WTC11 (cell line): Measurements from ENCODE around the gene MCEE. TPM values are rescaled to one million over a fixed set of nuclear protein-coding genes. Genes with fewer than 3 reads are reported as not detected.
A peak's percentile ranks its signal among the peaks of the same experiment; 100 is the strongest.

Source experiments
- ATAC-seq: fragments of 200-7000 bp; cut with Tn5 transposase; 2 replicates; pipeline ENCODE4 v1.10.0; 2021; ENCODE audit warnings: mild to moderate bottlenecking, moderate library complexity
- CTCF ChIA-PET: fragments of 300-600 bp; sonication (Branson Sonifier 250); formaldehyde crosslinking; loops from one replicate; lab custom pipeline; 2021; ENCODE audit warnings: antibody characterized with exemption; lab: Charles Lee
- POLR2A ChIA-PET: fragments of 350-600 bp; sonication (Branson Sonifier 250); formaldehyde crosslinking; loops from one replicate; lab custom pipeline; 2021; ENCODE audit warnings: antibody characterized with exemption; lab: Charles Lee
- DNase-seq: peaks from one replicate; pipeline ENCODE4 v3.0.0; 2021; ENCODE audit warnings: low spot score
- H3K27ac Mint-ChIP-seq: 2 replicates; pipeline ENCODE4 v1.8.0; 2021; ENCODE audit warnings: mixed read lengths
- H3K27me3 Mint-ChIP-seq: 2 replicates; pipeline ENCODE4 v1.8.0; 2021; ENCODE audit warnings: low read depth, mild to moderate bottlenecking, moderate library complexity, mixed read lengths
- H3K36me3 Mint-ChIP-seq: 2 replicates; pipeline ENCODE4 v1.8.0; 2021; ENCODE audit warnings: mixed read lengths
- H3K4me1 Mint-ChIP-seq: 2 replicates; pipeline ENCODE4 v1.8.0; 2022; ENCODE audit warnings: mixed read lengths
- H3K4me3 Mint-ChIP-seq: 2 replicates; pipeline ENCODE4 v1.8.0; 2021; ENCODE audit warnings: mild to moderate bottlenecking, moderate library complexity, mixed read lengths
- H3K9me3 Mint-ChIP-seq: 2 replicates; pipeline ENCODE4 v1.8.0; 2021; ENCODE audit warnings: mixed read lengths
- CREB1 ChIP-seq: sonication (generic); formaldehyde crosslinking; IDR thresholded peaks from 2 replicates; pipeline ENCODE4 v1.8.0; 2023; ENCODE audit warnings: mild to moderate bottlenecking, missing genetic modification reagents
- CREM ChIP-seq: sonication (generic); formaldehyde crosslinking; IDR thresholded peaks from 2 replicates; pipeline ENCODE4 v1.8.1; 2022; ENCODE audit warnings: mild to moderate bottlenecking, missing genetic modification reagents, moderate library complexity
- EMX1 ChIP-seq: fragments of 250-450 bp; sonication (Bioruptor Pico); IDR thresholded peaks from 2 replicates; pipeline ENCODE4 v1.8.0; 2021; ENCODE audit warnings: mild to moderate bottlenecking
- ESRRA ChIP-seq: sonication (generic); formaldehyde crosslinking; IDR thresholded peaks from 2 replicates; pipeline ENCODE4 v1.8.1; 2022; ENCODE audit warnings: mild to moderate bottlenecking, missing genetic modification reagents, borderline replicate concordance
- FOXK1 ChIP-seq: sonication (generic); formaldehyde crosslinking; IDR thresholded peaks from 2 replicates; pipeline ENCODE4 v1.8.0; 2022; ENCODE audit warnings: mild to moderate bottlenecking, moderate library complexity, missing genetic modification reagents
- GRHL2 ChIP-seq: fragments of 250-450 bp; sonication (Bioruptor Pico); IDR thresholded peaks from 2 replicates; pipeline ENCODE4 v1.8.0; 2022; ENCODE audit warnings: mild to moderate bottlenecking, moderate library complexity; ENCODE audit not compliant: insufficient replicate concordance, severe bottlenecking
- NFATC4 ChIP-seq: fragments of 250-450 bp; sonication (Bioruptor Pico); IDR thresholded peaks from 2 replicates; pipeline ENCODE4 v1.9.0; 2021; ENCODE audit warnings: mild to moderate bottlenecking
- SMAD4 ChIP-seq: sonication (generic); formaldehyde crosslinking; IDR thresholded peaks from 2 replicates; pipeline ENCODE4 v1.8.0; 2022; ENCODE audit warnings: mild to moderate bottlenecking, missing genetic modification reagents
- TEAD4 ChIP-seq: sonication (generic); formaldehyde crosslinking; IDR thresholded peaks from 2 replicates; pipeline ENCODE4 v1.8.0; 2022; ENCODE audit warnings: mild to moderate bottlenecking, missing genetic modification reagents
- ZNF219 ChIP-seq: sonication (generic); formaldehyde crosslinking; IDR thresholded peaks from 2 replicates; pipeline ENCODE4 v1.8.0; 2023; ENCODE audit warnings: missing genetic modification reagents, mild to moderate bottlenecking, borderline replicate concordance
- ZNF263 ChIP-seq: sonication (generic); formaldehyde crosslinking; IDR thresholded peaks from 2 replicates; pipeline ENCODE4 v1.8.1; 2022; ENCODE audit warnings: low read depth, mild to moderate bottlenecking, moderate library complexity, missing genetic modification reagents
- total RNA-seq: library from RNA; stranded (reverse); gene quantifications from 3 replicates; pipeline ENCODE4 v1.2.3, GENCODE V29; 2021
- TF ChIP-seq, protein P1 (sequence below): sonication (generic); formaldehyde crosslinking; IDR thresholded peaks from 2 replicates; pipeline ENCODE4 v1.8.1; 2023; ENCODE audit warnings: mild to moderate bottlenecking, missing genetic modification reagents, moderate library complexity
- TF ChIP-seq, protein P2 (sequence below): sonication (generic); formaldehyde crosslinking; IDR thresholded peaks from 2 replicates; pipeline ENCODE4 v1.8.1; 2022; ENCODE audit warnings: missing genetic modification reagents, borderline replicate concordance
- TF ChIP-seq, protein P3 (sequence below): sonication (generic); formaldehyde crosslinking; IDR thresholded peaks from 2 replicates; pipeline ENCODE4 v1.8.1; 2022; ENCODE audit warnings: low read depth, missing genetic modification reagents, borderline replicate concordance
- TF ChIP-seq, protein P4 (sequence below): sonication (generic); formaldehyde crosslinking; IDR thresholded peaks from 2 replicates; pipeline ENCODE4 v1.8.1; 2023; ENCODE audit warnings: mild to moderate bottlenecking, missing genetic modification reagents
- TF ChIP-seq, protein P5 (sequence below): fragments of 250-450 bp; sonication (Bioruptor Pico); IDR thresholded peaks from 2 replicates; pipeline ENCODE4 v1.9.0; 2021; ENCODE audit warnings: moderate library complexity, mild to moderate bottlenecking, inconsistent platforms, borderline replicate concordance
- TF ChIP-seq, protein P6 (sequence below): sonication (generic); formaldehyde crosslinking; IDR thresholded peaks from 2 replicates; pipeline ENCODE4 v1.8.1; 2023; ENCODE audit warnings: mild to moderate bottlenecking, missing genetic modification reagents, moderate library complexity
- TF ChIP-seq, protein P7 (sequence below): sonication (generic); formaldehyde crosslinking; conservative IDR thresholded peaks from 2 replicates; pipeline ENCODE4 v1.8.1; 2023; ENCODE audit warnings: mild to moderate bottlenecking, low read depth, missing genetic modification reagents, moderate library complexity

Gene MCEE
- total RNA-seq, 1 experiment from 2014 or later, result 18.7 TPM

DNA sequence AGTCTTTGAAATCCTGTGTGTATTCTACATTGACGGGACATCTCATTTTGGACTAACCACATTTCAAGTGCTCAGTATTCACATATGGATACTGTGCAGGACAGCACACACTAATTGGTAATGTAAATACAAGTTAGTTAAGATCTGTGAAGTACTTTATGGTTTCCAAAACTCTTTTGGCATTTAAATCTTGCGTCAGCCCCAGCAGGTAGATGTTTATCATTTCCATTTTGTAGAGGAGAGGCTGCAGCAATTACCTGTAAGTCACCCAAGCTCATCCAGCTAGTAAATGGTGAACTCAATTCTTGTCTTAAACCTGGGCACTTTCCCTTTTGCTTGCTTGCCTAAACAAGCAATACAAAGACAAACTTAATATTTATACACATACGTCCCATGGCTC lies 63.2 kb downstream of the MCEE start:
- ChIA-PET POLR2A (no interaction called here), CTCF (interaction anchor here (0.9 to 6.8 kb wide), 6 partner anchors 32 to 89 kb away, joined by 3 to 55 read pairs (median 16); no protein-coding TSS in a partner anchor)
- ATAC-seq (no peak), DNase-seq (no peak)
- H3K27ac Mint-ChIP-seq, result no peak overlapping the region
- TF ChIP-seq CREM (CRISPR knock-in tag) (no peak), ZNF263 (CRISPR knock-in tag) (no peak), SMAD4 (CRISPR knock-in tag) (no peak), EMX1 (CRISPR knock-in tag) (no peak), GRHL2 (no peak), NFATC4 (CRISPR knock-in tag) (no peak), ZNF219 (CRISPR knock-in tag) (no peak), CREB1 (CRISPR knock-in tag) (no peak), FOXK1 (CRISPR knock-in tag) (no peak), TEAD4 (CRISPR knock-in tag) (no peak), ESRRA (no peak)
- TF ChIP-seq, protein P1, sequence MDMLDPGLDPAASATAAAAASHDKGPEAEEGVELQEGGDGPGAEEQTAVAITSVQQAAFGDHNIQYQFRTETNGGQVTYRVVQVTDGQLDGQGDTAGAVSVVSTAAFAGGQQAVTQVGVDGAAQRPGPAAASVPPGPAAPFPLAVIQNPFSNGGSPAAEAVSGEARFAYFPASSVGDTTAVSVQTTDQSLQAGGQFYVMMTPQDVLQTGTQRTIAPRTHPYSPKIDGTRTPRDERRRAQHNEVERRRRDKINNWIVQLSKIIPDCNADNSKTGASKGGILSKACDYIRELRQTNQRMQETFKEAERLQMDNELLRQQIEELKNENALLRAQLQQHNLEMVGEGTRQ (CRISPR knock-in tag), result no peak
- TF ChIP-seq, protein P2, sequence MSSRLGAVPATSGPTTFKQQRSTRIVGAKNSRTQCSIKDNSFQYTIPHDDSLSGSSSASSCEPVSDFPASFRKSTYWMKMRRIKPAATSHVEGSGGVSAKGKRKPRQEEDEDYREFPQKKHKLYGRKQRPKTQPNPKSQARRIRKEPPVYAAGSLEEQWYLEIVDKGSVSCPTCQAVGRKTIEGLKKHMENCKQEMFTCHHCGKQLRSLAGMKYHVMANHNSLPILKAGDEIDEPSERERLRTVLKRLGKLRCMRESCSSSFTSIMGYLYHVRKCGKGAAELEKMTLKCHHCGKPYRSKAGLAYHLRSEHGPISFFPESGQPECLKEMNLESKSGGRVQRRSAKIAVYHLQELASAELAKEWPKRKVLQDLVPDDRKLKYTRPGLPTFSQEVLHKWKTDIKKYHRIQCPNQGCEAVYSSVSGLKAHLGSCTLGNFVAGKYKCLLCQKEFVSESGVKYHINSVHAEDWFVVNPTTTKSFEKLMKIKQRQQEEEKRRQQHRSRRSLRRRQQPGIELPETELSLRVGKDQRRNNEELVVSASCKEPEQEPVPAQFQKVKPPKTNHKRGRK (CRISPR knock-in tag), result no peak
- TF ChIP-seq, protein P3, sequence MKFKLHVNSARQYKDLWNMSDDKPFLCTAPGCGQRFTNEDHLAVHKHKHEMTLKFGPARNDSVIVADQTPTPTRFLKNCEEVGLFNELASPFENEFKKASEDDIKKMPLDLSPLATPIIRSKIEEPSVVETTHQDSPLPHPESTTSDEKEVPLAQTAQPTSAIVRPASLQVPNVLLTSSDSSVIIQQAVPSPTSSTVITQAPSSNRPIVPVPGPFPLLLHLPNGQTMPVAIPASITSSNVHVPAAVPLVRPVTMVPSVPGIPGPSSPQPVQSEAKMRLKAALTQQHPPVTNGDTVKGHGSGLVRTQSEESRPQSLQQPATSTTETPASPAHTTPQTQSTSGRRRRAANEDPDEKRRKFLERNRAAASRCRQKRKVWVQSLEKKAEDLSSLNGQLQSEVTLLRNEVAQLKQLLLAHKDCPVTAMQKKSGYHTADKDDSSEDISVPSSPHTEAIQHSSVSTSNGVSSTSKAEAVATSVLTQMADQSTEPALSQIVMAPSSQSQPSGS, result no peak
- TF ChIP-seq, protein P4, sequence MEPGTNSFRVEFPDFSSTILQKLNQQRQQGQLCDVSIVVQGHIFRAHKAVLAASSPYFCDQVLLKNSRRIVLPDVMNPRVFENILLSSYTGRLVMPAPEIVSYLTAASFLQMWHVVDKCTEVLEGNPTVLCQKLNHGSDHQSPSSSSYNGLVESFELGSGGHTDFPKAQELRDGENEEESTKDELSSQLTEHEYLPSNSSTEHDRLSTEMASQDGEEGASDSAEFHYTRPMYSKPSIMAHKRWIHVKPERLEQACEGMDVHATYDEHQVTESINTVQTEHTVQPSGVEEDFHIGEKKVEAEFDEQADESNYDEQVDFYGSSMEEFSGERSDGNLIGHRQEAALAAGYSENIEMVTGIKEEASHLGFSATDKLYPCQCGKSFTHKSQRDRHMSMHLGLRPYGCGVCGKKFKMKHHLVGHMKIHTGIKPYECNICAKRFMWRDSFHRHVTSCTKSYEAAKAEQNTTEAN (CRISPR knock-in tag), result no peak
- TF ChIP-seq, protein P5, sequence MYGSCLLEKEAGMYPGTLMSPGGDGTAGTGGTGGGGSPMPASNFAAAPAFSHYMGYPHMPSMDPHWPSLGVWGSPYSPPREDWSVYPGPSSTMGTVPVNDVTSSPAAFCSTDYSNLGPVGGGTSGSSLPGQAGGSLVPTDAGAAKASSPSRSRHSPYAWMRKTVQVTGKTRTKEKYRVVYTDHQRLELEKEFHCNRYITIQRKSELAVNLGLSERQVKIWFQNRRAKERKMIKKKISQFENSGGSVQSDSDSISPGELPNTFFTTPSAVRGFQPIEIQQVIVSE (CRISPR knock-in tag), result no peak
- TF ChIP-seq, protein P6, sequence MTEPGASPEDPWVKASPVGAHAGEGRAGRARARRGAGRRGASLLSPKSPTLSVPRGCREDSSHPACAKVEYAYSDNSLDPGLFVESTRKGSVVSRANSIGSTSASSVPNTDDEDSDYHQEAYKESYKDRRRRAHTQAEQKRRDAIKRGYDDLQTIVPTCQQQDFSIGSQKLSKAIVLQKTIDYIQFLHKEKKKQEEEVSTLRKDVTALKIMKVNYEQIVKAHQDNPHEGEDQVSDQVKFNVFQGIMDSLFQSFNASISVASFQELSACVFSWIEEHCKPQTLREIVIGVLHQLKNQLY, result no peak
- TF ChIP-seq, protein P7, sequence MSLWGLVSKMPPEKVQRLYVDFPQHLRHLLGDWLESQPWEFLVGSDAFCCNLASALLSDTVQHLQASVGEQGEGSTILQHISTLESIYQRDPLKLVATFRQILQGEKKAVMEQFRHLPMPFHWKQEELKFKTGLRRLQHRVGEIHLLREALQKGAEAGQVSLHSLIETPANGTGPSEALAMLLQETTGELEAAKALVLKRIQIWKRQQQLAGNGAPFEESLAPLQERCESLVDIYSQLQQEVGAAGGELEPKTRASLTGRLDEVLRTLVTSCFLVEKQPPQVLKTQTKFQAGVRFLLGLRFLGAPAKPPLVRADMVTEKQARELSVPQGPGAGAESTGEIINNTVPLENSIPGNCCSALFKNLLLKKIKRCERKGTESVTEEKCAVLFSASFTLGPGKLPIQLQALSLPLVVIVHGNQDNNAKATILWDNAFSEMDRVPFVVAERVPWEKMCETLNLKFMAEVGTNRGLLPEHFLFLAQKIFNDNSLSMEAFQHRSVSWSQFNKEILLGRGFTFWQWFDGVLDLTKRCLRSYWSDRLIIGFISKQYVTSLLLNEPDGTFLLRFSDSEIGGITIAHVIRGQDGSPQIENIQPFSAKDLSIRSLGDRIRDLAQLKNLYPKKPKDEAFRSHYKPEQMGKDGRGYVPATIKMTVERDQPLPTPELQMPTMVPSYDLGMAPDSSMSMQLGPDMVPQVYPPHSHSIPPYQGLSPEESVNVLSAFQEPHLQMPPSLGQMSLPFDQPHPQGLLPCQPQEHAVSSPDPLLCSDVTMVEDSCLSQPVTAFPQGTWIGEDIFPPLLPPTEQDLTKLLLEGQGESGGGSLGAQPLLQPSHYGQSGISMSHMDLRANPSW (CRISPR knock-in tag), result no peak
- no peaks in the 10 kb centered on the region for H3K9me3 Mint-ChIP-seq
- H3K4me1 Mint-ChIP-seq, result peaks cover 29% of the 10 kb centered on the region
- H3K4me3 Mint-ChIP-seq, result peak overlapping the region; percentile 41
- peaks cover 9% of the 10 kb centered on the region; the same call in 1 of the 2 replicates for H3K36me3 Mint-ChIP-seq
- H3K27me3 Mint-ChIP-seq, result peaks cover 6% of the 10 kb centered on the region
